ENCODE data around the gene SLC35F3.

GRCh38 chr1:234134878-234135277 lies 230.4 kb downstream of the SLC35F3 start:
- TF ChIP-seq CTCF (IDR thresholded peaks at IDR 0.05 in 2 of 3, conservative IDR thresholded peaks at IDR 0.05 in 1 of 3; ENCODE audit: insufficient read depth in 2 of 3, low read depth in 1 of 3, low read length in 3 of 3) (no peak), ATF1 (CRISPR knock-in tag; IDR thresholded peaks at IDR 0.05) (no peak), ATF1 (tag; IDR thresholded peaks at IDR 0.05) (no peak), ZZZ3 (IDR thresholded peaks at IDR 0.05) (no peak), SMAD2 (IDR thresholded peaks at IDR 0.05; ENCODE audit: low read depth, low read length) (no peak), EZH2 (IDR thresholded peaks at IDR 0.05; ENCODE audit: borderline replicate concordance, low read depth, low read length) (no peak), NRF1 (conservative IDR thresholded peaks at IDR 0.05 in 1 of 2, IDR thresholded peaks at IDR 0.05 in 1 of 2) (no peak), SPI1 (IDR thresholded peaks at IDR 0.05; ENCODE audit: borderline replicate concordance, low read depth, low read length) (no peak), ZNF280B (CRISPR knock-in tag; IDR thresholded peaks at IDR 0.05) (no peak), HMGN3 (IDR thresholded peaks at IDR 0.05; ENCODE audit: borderline replicate concordance, extremely low read depth, insufficient read length, low read depth, low read length) (no peak), RAD51 (IDR thresholded peaks at IDR 0.05; ENCODE audit: borderline replicate concordance, low read depth) (no peak), CLOCK (CRISPR knock-in tag; IDR thresholded peaks at IDR 0.05; ENCODE audit: borderline replicate concordance) (no peak)

Measured in K562 (cell line).